ENCODE measurements around the gene LXN.

LXN gene

GRCh38 chr3:158685159-158685558 is 12.7 kb upstream of the LXN start:
- TF ChIP-seq CTCF (IDR thresholded peaks at IDR 0.05): no peak

GRCh38 chr3:158683230-158683962 is 10.9 kb upstream of the LXN start:
- no peak for TF ChIP-seq CTCF (IDR thresholded peaks at IDR 0.05)

- TF ChIP-seq CTCF (IDR thresholded peaks at IDR 0.05): no peak
These were observed 8.4 kb upstream of the LXN start for GRCh38 chr3:158680861-158681260.

GRCh38 chr3:158679547-158680000 is 7.1 kb upstream of the LXN start:
- TF ChIP-seq CTCF (IDR thresholded peaks at IDR 0.05): no peak

GRCh38 chr3:158678687-158679086 is 6.2 kb upstream of the LXN start:
- no peak for TF ChIP-seq CTCF (IDR thresholded peaks at IDR 0.05)

GRCh38 chr3:158671821-158672214 is 630 bp downstream of the LXN start:
- no peak for TF ChIP-seq CTCF (IDR thresholded peaks at IDR 0.05)

- TF ChIP-seq CTCF (IDR thresholded peaks at IDR 0.05): no peak
These were observed 3.9 kb downstream of the LXN start for GRCh38 chr3:158668506-158668905.

- TF ChIP-seq CTCF (IDR thresholded peaks at IDR 0.05): no peak
These were observed 6.0 kb downstream of the LXN start for GRCh38 chr3:158666416-158666815.

All from LNCAP (cell line).